Pericardium fibroblast (primary cell): Measurements from ENCODE around the gene REG3G. TPM values are rescaled to one million over a fixed set of nuclear protein-coding genes. Genes with fewer than 3 reads are reported as not detected.

ENCODE experiments used
- total RNA-seq: library from RNA; depleted of rRNA; stranded (reverse); fragments of >200 nt; gene quantifications from 2 replicates; pipeline ENCODE4 v1.2.3, GENCODE V29; 2015

REG3G gene
- not detected in 2 replicates for total RNA-seq

DNA sequence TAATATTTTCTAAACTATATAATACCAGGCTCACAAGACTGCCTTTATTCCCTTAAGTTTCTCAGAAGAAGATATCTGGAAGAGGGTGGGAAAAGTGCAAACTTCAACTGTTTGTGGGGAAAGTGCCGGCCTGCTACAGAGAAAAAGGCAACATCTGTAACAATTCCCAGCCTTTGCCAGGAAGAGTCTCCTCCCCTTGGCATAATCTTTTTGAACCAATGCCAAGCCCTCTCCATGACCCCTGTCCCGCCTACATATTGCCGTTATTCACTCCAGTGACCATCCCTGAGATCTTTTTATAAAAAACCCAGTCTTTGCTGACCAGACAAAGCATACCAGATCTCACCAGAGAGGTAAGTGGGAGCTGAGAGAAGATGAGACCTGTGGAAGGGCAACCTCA lies at the start of gene REG3G:
TSS of gene REG3G (plus strand) at position 282 of the 400 bp plus-strand sequence. CDS start 392 bp downstream, outside the sequence.

Other genes with a start within 250 kb of the REG3G start
- not detected in 2 replicates for gene REG1B, start 62.3 kb downstream of the REG3G start, total RNA-seq
- gene REG1A, start 94.8 kb downstream of the REG3G start, total RNA-seq = not detected in 2 replicates
- gene REG3A, start 134.1 kb downstream of the REG3G start, total RNA-seq = not detected in 2 replicates